Globus pallidus (tissue), 1 donor: ENCODE data around the gene OR2T10.
A peak's percentile ranks its signal among the peaks of the same experiment; 100 is the strongest.
"Not testable (repeated sequence)": the region's sequence is repeated elsewhere in the genome, so short reads cannot be mapped to it uniquely, and the experiment has no call there.

Experiments used
- DNase-seq: peaks from one replicate; pipeline ENCODE4 v3.0.0-alpha.2; 2015; ENCODE audit warnings: low spot score

OR2T10 gene

DNA sequence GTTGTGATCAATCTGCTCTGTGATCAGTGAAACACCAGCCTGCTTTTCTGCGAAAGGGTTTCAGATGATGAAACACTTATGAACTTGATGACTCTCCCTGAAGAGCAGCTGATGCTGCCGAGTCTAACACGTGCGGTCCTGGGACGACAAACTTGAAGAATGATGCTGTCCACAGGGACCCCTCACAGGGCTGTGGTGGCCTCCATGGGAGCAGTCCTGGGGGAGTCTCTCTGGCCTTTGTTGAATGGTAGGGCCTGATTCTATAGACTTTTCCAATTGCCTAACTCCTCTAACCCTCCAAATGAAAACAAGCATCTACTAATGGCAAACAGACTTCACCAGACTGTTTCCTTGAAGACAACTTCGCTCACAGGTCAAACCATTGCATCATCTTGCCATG lies at the start of gene OR2T10:
TSS of gene OR2T10 (minus strand) at position 112 of the 400 bp plus-strand sequence. CDS start 3,932 bp downstream, outside the sequence.
- DNase-seq: no peak

DNA sequence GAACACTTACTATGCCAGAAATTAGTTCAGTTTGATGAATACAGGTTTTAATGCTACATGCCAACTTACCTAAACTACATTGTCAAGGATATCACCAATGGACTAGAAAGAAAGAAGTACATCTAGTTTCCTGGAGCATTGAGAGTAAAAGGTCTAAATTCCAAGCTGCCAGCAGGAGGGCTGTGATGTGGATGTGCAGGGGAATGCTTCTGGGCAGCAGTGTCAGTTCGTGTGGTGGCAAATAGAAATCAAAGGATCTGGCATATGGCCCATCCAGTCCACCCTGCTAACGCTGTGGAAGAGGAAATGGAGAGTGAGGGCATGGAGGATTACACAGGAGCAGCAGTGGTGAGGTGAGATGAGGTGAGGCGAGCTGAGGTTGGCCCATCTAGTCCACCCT lies 47.7 kb upstream of the OR2T10 start, which contains the start of gene OR2T35:
TSS of gene OR2T35 (minus strand) at position 101 of the 400 bp plus-strand sequence. CDS start 6,020 bp downstream, outside the sequence.
- not testable (repeated sequence) for DNase-seq

- not testable (repeated sequence) for DNase-seq
These were observed 45.6 kb upstream of the OR2T10 start for GRCh38 chr1:248642971-248643651.

DNA sequence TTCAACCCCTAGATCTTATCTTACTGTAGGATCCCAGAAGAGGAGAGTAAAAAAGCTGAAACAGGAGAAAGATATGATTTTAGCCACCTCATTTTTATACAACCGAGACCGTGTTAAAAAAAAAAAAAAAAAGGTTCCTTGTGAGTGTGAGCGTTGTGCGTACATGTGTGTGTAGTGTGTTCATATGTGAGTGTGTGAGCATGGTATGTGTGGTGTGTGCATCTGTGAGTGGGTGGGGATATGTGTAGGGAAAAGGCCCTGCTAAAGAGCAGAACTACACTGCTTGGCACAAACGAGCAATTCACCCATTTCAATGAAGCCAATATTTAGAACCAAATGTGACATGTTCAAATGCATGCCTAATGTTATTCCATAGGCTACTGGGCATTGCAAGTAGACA lies 44.1 kb upstream of the OR2T10 start:
- not testable (repeated sequence) for DNase-seq

- not testable (repeated sequence) for DNase-seq
These were observed 43.4 kb upstream of the OR2T10 start for GRCh38 chr1:248640906-248641305.

DNA sequence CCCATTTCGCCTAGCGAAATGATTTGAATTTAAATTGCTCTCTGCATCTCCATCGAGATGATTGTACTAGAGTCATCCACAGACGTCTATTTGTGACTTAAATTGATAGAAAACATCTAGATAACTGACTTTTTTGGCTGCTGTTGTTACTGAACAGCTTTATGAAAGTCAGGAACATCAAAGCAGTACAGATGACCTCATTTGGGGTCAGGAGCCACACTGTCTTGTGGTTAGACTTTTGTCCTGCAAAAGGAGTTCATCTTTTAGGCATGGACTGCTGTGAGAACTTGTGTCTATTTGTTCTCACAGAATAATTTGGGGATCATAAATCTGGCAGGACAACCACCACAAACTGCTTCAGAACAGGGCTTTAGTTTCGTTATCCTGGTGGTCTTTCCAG lies 42.2 kb upstream of the OR2T10 start:
- DNase-seq: not testable (repeated sequence)

DNA sequence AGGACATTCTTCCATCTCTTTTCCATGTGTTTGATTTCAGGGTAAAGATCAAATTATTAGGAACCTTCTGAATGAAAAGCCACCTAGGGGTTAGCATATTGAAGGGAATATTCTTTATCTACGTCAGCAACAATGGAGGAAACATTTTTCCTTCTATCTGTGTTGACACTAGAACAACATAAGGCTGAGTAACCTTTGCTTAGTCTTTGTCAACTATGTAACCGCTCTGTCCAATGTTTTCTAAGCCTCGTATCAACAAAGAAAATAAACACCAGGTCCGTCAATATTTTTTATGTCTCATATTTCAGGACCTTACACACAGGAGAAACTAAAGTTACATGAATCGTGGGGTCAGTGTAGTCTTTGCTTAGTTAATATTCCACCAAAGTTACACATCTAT lies 39.1 kb upstream of the OR2T10 start:
- not testable (repeated sequence) for DNase-seq

DNA sequence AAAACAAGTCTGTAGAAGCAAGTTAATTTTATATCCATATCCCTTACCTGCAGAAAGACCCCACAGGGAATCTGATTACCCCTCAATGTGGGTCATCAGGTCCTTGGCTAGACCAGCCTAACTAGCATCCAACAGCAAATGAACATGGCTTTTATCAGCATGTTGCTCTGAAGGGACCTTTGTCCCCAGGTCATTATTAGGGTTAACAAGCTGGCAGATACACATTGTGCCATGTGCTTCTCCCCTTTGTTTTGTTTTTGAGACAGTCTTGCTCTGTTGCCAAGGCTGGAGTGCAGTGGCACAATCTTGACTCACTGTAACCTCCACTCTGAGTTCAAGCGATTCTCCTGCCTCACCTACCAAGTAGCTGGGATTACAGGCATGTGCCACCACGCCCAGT lies 37.5 kb upstream of the OR2T10 start, which contains the start of gene OR2T11:
TSS of gene OR2T11 (minus strand) at position 101 of the 400 bp plus-strand sequence. CDS start 7,963 bp downstream, outside the sequence.
- not testable (repeated sequence) for DNase-seq

GRCh38 chr1:248631354-248632008 lies 34.0 kb upstream of the OR2T10 start:
- no peak for DNase-seq

DNA sequence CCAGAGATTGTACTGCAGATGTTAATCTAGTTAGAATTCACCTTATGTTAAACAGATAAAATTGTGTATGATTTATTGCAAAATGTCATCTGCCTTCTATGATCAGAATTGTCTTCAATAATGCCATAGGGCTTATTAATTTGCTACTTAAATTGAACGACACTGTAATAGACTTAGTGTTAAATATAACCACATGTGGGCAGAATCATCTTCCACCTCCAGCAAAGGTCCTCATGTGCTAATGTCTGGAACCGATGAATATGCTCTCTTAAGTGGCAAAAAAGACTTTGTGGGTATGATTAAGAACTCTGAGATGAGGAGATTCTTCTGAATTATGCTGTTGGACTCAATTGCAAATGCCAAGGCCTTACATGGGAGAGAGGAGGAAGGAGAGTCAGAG lies 33.1 kb upstream of the OR2T10 start:
- DNase-seq: no peak

DNA sequence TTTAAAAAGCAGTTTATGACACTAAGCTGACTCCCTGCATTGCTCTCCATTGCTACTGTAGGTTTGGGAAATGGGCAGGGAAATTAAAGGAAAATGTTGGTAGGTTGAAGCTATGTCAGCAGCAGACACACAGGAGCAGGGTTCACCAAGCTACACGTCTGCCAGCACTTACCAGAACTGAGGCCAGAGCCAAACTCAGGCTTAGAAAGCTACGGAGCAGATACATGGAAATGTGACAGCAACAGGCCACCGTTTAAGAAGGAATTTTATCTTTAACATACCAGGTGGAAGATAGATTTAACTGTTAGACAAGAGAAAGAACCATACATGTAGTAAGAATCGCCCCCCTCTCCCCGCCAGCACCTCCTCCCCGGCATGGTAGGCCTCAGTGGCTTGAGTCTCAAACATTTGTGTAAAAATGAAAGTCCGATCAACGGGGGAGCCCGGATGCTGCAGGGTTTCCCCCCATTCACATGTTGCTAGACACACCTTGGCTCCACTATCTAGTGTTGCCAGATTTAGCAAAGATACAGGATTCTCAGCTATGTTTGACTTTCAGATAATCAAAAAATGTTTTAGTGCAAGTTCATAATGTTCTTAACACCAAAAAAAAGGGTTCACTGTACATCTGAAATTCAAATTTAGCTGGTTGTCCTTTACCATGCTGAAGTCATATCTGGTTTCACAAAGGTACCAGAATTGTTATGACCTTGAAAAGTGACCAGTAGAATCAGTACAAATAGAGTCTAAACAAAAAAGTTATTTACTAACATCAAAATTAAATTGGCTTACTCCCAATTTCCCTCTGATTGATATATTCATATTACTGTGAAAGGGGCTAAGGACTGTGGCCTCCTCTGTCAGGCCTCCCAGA lies 30.7 kb upstream of the OR2T10 start:
- DNase-seq: no peak

- DNase-seq: no peak
These were observed 28.5 kb upstream of the OR2T10 start for GRCh38 chr1:248625971-248626370.

DNA sequence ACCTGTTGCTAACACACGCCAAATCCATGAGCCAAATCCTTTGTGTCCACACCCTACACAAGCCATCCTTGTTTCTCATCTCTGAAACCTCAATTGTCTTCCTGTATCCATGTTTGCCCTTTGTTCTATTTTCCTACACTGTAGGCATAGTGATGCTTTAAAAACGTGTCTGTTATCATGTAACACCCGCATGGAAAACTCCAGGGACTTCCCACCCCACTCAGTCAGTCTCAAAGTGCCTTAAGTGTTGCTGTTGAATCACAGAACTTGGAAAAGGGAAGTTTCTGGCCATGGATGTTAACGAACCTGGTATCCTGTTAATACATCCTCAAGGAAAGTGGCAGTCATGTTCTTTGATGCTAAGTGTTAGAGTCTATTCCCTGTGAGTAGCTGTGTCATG lies 27.7 kb upstream of the OR2T10 start:
- DNase-seq: no peak

DNA sequence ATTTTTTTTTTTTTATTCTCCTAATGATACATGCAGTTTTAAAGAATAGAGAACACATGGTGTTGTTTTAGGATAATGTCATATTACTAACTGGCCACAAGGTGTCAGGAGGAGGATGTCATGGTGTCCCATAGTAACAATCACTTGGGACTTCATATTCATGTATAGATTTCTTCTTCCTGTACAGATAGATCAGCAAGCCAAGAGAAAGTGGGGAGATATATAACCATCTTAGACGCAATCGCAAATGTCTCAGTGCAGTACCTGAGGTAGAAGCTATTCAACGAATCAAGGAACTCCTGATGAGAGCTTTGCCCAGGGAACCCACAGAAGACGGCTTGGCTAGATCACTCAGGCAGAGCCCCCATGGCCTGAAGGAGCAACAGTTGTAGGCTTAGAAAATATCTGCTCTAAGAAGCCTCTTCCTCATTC lies 25.1 kb upstream of the OR2T10 start:
- DNase-seq: peak; percentile 13

DNA sequence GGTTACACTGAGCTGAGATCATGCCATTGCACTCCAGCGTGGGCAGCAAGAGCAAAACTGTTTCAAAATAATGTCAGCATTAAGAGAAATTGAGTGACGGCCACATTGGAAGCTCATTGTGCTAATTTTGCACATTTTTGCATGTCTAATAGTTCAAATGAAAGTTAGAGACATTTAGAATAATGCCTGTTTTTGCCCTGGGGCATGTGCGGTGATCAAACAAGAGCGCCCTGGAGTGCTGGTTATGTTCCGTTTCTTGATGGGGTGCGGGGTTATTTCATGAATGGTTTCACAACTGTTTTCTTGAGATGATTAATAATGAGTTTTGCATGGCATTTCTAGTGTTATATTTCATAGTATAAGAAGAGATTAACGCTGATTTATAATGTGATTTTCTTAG lies 24.3 kb upstream of the OR2T10 start:
- DNase-seq: no peak

DNA sequence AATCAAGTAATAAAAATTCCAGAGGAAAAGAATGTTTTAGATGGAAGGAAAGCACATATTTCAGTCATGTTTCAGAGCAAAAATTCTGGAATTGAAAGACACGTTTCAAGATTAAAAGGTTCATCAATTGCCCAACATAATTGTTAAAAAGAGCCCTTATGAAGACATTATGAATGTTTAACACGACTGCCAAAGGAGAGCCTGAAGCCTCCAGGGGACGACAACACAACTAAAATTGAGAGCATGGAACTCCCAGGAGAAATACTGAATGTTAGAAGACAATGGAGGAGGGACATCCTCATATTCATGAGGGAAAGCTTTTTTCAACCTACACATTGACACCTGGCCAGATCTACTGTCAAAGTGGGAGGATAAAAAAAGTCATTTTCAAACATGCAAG lies 21.4 kb upstream of the OR2T10 start:
- peak; percentile 53 for DNase-seq

DNA sequence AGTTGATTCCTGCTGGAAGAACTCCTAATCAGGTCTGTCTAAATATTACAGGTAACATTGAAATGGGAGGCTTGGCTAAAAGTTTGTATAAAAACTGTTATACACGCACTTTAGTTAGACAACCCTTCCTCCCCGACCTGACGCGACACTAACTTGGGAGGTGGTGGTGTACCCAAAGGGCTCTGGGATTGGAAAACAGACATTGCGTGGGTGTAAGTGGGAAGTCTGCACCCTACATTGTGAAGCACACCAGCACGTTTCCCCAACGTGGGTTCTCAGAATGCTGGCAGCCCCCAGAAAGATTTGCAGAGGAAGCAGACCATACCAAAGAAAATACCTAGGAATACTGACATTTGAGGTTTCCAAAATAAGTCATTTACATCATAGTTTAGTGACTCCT lies 20.6 kb upstream of the OR2T10 start:
- no peak for DNase-seq

- DNase-seq: no peak
These were observed 16.2 kb upstream of the OR2T10 start for GRCh38 chr1:248613742-248614141.

GRCh38 chr1:248611883-248612414 lies 14.4 kb upstream of the OR2T10 start:
- no peak for DNase-seq

DNA sequence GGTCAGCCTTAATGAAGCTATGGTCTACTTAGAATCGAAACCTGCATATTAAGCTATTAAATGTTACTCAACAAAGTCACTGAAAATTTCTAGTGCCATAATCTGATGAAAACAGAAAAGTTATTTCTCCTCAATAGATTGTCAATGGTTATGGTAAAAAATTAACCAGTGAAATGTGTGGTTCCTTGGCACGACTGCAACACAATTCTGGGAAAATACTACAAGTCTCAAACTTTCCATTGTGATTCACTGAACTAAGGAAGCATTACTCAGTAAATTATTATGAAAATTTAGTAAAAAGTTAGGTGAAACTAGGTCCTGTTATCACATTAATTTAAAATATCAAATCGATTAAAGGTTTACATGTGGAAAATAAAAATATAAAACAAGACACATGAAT lies 12.8 kb upstream of the OR2T10 start:
- no peak for DNase-seq

DNA sequence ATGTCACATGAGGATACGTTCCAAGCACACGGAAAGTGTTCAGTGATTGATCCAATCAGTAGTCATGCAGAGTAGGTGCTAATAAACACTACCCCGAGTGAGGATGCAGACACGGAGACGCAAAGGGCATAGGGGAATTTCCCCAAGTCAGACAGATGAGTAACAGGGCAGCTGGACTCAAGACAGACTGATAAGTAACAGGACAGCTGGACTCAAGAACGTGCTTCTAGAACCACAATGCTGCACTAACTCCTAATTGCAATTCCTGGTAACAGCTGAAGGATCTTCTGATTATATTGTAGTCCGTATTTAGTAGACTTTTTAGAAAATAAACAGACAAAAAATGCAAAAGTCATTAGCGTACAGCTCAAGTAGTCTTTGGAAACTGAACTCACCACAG lies 1.9 kb upstream of the OR2T10 start:
- DNase-seq: no peak

- DNase-seq: no peak
These were observed 885 bp downstream of the OR2T10 start for GRCh38 chr1:248596615-248597014.
